Smooth muscle cell of the brain vasculature (primary cell): ENCODE results near the gene C16orf92.

Experiments
- DNase-seq: peaks from one replicate; pipeline ENCODE4 v3.0.0-alpha.2; 2012; ENCODE audit warnings: low read depth, low spot score

The C16orf92 gene

GRCh38 chr16:30060836-30061554, 38.0 kb downstream of the C16orf92 start:
- DNase-seq: no peak

- DNase-seq: no peak
Measured at GRCh38 chr16:30063278-30063892, 40.4 kb downstream of the C16orf92 start.

- DNase-seq: no peak
Measured at GRCh38 chr16:30063893-30064728, 41.1 kb downstream of the C16orf92 start.

- DNase-seq: no peak
Measured at GRCh38 chr16:30064729-30065101, 41.7 kb downstream of the C16orf92 start.

GRCh38 chr16:30065102-30065942, 42.3 kb downstream of the C16orf92 start, which contains the start of gene ALDOA:
ALDOA (plus strand) TSS chr16:30065760; CDS start chr16:30066898, 1,138 bp downstream.
- peak; percentile 99 for DNase-seq

GRCh38 chr16:30065943-30066760, 43.2 kb downstream of the C16orf92 start:
- no peak for DNase-seq

- no peak for DNase-seq
Measured at GRCh38 chr16:30066761-30067583, 44.0 kb downstream of the C16orf92 start.

- no peak for DNase-seq
Measured at GRCh38 chr16:30067584-30067916, 44.6 kb downstream of the C16orf92 start.

- DNase-seq: no peak
Measured at GRCh38 chr16:30068333-30068732, 45.3 kb downstream of the C16orf92 start.

- no peak for DNase-seq
Measured at GRCh38 chr16:30068750-30069610, 46.0 kb downstream of the C16orf92 start.

- DNase-seq: no peak
Measured at GRCh38 chr16:30069611-30070462, 46.8 kb downstream of the C16orf92 start.

- no peak for DNase-seq
Measured at GRCh38 chr16:30070490-30070889, 47.5 kb downstream of the C16orf92 start.
